Measurements from ENCODE around the gene TMEM108.

Gene TMEM108

GRCh38 chr3:133054586-133054985 is 16.4 kb downstream of the TMEM108 start:
- no peak for ATAC-seq
- TF ChIP-seq RARB (CRISPR knock-in tag; IDR thresholded peaks at IDR 0.05), result no peak
- TF ChIP-seq, protein P1, sequence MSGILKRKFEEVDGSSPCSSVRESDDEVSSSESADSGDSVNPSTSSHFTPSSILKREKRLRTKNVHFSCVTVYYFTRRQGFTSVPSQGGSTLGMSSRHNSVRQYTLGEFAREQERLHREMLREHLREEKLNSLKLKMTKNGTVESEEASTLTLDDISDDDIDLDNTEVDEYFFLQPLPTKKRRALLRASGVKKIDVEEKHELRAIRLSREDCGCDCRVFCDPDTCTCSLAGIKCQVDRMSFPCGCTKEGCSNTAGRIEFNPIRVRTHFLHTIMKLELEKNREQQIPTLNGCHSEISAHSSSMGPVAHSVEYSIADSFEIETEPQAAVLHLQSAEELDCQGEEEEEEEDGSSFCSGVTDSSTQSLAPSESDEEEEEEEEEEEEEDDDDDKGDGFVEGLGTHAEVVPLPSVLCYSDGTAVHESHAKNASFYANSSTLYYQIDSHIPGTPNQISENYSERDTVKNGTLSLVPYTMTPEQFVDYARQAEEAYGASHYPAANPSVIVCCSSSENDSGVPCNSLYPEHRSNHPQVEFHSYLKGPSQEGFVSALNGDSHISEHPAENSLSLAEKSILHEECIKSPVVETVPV (CRISPR knock-in tag; IDR thresholded peaks at IDR 0.05), result no peak
- no peak for TF ChIP-seq CREB5 (CRISPR knock-in tag; IDR thresholded peaks at IDR 0.05; ENCODE audit: low read depth)
- TF ChIP-seq BACH2 (CRISPR knock-in tag; IDR thresholded peaks at IDR 0.05; ENCODE audit: borderline replicate concordance), result no peak
- no peak for TF ChIP-seq TSHZ2 (CRISPR knock-in tag; IDR thresholded peaks at IDR 0.05)
- TF ChIP-seq GLIS3 (CRISPR knock-in tag; IDR thresholded peaks at IDR 0.05), result no peak
- no peak for TF ChIP-seq TOX (CRISPR knock-in tag; IDR thresholded peaks at IDR 0.05; ENCODE audit: borderline replicate concordance)
- no peak for TF ChIP-seq ZFP30 (CRISPR knock-in tag; IDR thresholded peaks at IDR 0.05)
- TF ChIP-seq PPARA (CRISPR knock-in tag; IDR thresholded peaks at IDR 0.05; ENCODE audit: borderline replicate concordance), result no peak
- TF ChIP-seq ZFP3 (CRISPR knock-in tag; IDR thresholded peaks at IDR 0.05), result no peak
- TF ChIP-seq ZC3H10 (CRISPR knock-in tag; IDR thresholded peaks at IDR 0.05), result no peak
- no peak for TF ChIP-seq ARNTL (CRISPR knock-in tag; IDR thresholded peaks at IDR 0.05; ENCODE audit: borderline replicate concordance, low read depth)
- TF ChIP-seq TCF4 (CRISPR knock-in tag; IDR thresholded peaks at IDR 0.05; ENCODE audit: borderline replicate concordance), result no peak
- TF ChIP-seq ZNF70 (CRISPR knock-in tag; IDR thresholded peaks at IDR 0.05), result no peak
- no peak for TF ChIP-seq ESRRG (CRISPR knock-in tag; IDR thresholded peaks at IDR 0.05)
- TF ChIP-seq SNAI2 (CRISPR knock-in tag; IDR thresholded peaks at IDR 0.05), result no peak

DNA sequence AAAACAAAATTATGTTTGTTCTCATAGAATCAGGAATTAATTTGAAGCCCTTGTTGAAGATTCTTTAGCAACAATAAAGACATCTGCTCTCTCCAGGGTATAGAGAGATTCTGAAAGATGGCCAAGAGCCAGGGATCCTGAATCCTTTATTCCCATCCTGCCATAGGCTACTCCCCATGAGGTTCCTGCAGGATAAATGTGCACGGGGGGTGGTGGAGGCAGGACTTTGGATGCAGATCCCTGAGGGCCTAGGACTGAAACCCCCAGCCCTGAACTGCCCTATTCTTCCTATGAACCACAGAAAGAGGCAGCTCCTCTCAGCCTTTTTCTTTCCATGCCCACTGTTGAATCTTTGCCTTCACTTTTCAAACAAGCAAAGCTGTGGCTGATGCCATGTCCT is 17.1 kb downstream of the TMEM108 start:
- TF ChIP-seq TSHZ2 (CRISPR knock-in tag; IDR thresholded peaks at IDR 0.05) (no peak), ESRRG (CRISPR knock-in tag; IDR thresholded peaks at IDR 0.05) (no peak), GLIS3 (CRISPR knock-in tag; IDR thresholded peaks at IDR 0.05) (no peak), BACH2 (CRISPR knock-in tag; IDR thresholded peaks at IDR 0.05; ENCODE audit: borderline replicate concordance) (no peak), CSDC2 (CRISPR knock-in tag; IDR thresholded peaks at IDR 0.05) (no peak), SNAI2 (CRISPR knock-in tag; IDR thresholded peaks at IDR 0.05) (no peak), ZNF70 (CRISPR knock-in tag; IDR thresholded peaks at IDR 0.05) (no peak), OSR1 (CRISPR knock-in tag; IDR thresholded peaks at IDR 0.05) (no peak)
- ATAC-seq, result no peak

- no peak for TF ChIP-seq TSHZ2 (CRISPR knock-in tag; IDR thresholded peaks at IDR 0.05)
- no peak for TF ChIP-seq ZC3H10 (CRISPR knock-in tag; IDR thresholded peaks at IDR 0.05)
- TF ChIP-seq SNAI2 (CRISPR knock-in tag; IDR thresholded peaks at IDR 0.05), result no peak
- no peak for TF ChIP-seq TOX (CRISPR knock-in tag; IDR thresholded peaks at IDR 0.05; ENCODE audit: borderline replicate concordance)
- TF ChIP-seq BACH2 (CRISPR knock-in tag; IDR thresholded peaks at IDR 0.05; ENCODE audit: borderline replicate concordance), result no peak
- no peak for TF ChIP-seq RARB (CRISPR knock-in tag; IDR thresholded peaks at IDR 0.05)
- ATAC-seq, result no peak
These were observed 20.1 kb downstream of the TMEM108 start for GRCh38 chr3:133058243-133058642.
